ENCODE measurements around the gene CMTR1.
A peak's percentile ranks its signal among the peaks of the same experiment; 100 is the strongest.
"Not testable (repeated sequence)": the region's sequence is repeated elsewhere in the genome, so short reads cannot be mapped to it uniquely, and the experiment has no call there.

Gene CMTR1, protein sequence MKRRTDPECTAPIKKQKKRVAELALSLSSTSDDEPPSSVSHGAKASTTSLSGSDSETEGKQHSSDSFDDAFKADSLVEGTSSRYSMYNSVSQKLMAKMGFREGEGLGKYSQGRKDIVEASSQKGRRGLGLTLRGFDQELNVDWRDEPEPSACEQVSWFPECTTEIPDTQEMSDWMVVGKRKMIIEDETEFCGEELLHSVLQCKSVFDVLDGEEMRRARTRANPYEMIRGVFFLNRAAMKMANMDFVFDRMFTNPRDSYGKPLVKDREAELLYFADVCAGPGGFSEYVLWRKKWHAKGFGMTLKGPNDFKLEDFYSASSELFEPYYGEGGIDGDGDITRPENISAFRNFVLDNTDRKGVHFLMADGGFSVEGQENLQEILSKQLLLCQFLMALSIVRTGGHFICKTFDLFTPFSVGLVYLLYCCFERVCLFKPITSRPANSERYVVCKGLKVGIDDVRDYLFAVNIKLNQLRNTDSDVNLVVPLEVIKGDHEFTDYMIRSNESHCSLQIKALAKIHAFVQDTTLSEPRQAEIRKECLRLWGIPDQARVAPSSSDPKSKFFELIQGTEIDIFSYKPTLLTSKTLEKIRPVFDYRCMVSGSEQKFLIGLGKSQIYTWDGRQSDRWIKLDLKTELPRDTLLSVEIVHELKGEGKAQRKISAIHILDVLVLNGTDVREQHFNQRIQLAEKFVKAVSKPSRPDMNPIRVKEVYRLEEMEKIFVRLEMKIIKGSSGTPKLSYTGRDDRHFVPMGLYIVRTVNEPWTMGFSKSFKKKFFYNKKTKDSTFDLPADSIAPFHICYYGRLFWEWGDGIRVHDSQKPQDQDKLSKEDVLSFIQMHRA

GRCh38 chr6:37432916-37433656, at the start of gene CMTR1:
Gene CMTR1 (plus strand): TSS chr6:37433221. CDS start chr6:37435630, 2,409 bp downstream.
- DNase-seq = peak; percentile 89

DNA sequence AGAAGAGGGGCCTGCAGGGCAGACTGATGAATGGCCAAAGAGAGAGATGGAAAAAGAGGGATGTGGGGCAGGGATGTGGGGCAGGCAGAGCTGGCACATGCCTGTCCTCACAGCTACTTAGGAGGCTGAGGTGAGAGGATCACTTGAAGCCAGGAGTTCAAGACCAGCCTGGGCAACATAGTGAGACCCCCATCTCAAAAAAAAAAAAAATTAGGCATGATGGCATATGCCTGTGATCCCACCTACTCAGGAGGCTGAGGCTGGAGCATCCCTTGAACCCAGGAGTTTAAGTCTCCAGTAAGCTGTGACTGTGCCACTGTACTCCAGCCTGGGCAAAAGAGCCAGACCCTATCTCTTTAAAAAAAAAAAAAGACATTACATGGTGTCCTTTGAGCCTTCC, 44.4 kb upstream of the CMTR1 start:
- DNase-seq = no peak

- DNase-seq = no peak
Measured at GRCh38 chr6:37389857-37390256, 43.2 kb upstream of the CMTR1 start.

DNA sequence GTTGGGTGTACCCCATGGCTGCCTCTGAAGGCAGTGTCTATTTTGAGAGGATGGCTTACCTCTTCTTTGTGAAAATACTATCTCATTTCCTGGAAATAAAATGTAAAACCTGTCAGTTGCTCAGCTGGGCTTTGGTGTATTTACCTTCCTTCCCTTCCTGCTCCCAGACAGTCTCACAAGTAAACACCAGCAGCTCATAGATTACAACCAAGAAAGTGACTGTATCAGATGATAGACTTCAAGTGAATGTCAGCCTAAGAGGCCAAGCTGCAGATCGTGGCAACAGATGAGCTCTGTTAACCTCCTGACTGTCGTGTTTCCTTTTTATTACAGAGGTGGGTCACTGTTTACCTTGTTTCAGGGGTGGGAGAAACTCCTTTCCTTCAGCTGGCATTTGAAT, 41.9 kb upstream of the CMTR1 start:
- DNase-seq = no peak

GRCh38 chr6:37392821-37393220, 40.2 kb upstream of the CMTR1 start:
- DNase-seq = no peak

DNA sequence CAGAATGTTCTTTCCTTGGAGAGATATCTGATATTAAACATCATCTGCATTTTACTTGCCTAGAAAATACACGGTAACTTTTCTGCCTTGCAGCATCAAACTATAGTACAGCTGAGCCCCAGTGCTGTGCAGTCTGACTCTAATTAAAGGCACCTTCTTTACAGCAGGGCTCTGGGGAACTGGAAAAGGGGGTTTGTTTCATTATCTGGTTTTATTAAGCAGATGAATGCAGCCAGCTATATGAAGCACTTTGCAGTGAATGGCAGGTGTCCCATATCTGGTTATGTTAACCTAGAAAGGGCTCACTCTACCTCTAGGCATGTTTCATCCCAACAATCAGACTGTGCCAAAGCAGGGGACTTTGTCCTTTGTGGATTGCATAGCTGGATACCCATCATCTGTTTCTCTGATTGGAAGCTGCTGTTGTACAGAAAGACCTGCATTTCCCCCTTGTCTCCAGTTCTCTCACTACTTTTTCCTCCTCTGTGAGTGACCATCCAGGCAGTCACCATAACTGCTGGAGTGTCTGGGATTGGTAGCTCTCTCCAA, 39.6 kb upstream of the CMTR1 start:
- no peak for DNase-seq

GRCh38 chr6:37396571-37397180, 36.3 kb upstream of the CMTR1 start:
- no peak for DNase-seq

DNA sequence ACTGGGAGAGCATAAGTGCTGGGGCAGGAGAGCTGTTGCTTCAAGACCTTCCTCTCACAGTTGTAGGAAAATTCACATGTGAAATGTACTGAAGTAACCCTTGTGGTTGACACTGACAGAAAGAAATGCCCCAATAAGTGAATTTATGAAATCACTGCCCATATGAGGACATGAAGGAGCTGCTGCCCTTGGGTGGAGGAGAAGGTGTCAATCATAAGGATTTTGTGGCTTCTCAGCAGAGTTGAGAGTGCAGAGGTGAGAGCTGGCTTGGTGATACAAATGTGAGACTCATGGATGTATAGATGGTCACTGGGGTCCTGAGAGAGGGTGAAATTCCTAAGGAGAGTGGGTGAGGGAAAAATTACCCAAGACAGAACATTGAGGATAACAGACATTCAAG, 33.9 kb upstream of the CMTR1 start:
- DNase-seq = no peak

DNA sequence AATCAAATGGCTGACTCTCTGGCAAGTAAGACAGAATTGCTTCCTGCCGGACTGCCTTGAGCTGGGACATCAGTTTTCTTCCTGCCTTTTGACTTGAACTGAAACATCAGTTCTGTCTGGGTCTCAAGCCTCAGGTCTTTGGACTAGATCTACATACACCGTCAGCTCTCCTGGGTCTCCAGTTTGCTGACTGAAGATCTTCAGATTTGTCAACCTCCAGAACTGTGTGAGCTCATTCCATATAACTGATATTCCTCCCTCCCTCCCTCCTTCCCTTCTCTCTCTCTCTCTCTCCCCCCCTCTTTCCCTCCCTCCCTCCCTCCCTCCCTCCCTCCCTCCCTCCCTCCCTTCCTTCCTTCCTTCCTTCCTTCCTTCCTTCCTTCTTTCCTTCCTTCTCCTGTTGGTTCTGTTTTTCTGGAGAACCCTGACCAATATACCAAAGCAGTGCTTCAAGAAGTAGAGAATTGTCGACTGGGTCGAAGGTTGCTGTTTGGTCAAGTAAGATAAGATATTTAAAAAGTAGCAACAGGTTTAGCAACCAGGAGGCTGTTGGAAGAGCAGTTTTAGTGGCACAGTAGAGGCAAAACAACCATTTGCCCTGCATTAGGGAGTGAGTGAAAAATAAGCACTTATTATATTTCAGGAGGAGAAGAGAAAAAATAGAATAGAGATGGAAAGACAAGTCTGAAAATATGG, 33.1 kb upstream of the CMTR1 start:
- no peak for DNase-seq

- DNase-seq = not testable (repeated sequence)
Measured at GRCh38 chr6:37401658-37402057, 31.4 kb upstream of the CMTR1 start.

GRCh38 chr6:37406726-37407341, 26.2 kb upstream of the CMTR1 start:
- no peak for DNase-seq

DNA sequence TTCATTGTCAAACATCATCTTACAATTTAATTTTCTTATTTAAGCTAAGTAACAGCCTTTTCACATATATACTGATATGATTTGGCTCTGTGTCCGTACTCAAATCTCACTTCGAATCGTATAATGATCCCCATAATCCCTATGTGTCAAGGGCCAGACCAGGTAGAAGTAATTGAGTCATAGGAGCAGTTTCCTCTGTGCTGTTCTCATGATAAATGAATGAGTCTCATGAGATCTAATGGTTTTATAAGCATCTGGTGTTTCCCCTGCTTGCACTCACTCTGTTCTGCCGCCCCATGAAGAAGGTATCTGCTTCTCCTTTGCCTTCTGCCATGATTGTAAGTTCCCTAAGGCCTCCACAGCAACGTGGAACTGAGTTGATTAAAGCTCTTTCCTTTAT, 25.1 kb upstream of the CMTR1 start:
- no peak for DNase-seq

- no peak for DNase-seq
Measured at GRCh38 chr6:37409501-37409900, 23.5 kb upstream of the CMTR1 start.

GRCh38 chr6:37417393-37417792, 15.6 kb upstream of the CMTR1 start:
- no peak for DNase-seq

DNA sequence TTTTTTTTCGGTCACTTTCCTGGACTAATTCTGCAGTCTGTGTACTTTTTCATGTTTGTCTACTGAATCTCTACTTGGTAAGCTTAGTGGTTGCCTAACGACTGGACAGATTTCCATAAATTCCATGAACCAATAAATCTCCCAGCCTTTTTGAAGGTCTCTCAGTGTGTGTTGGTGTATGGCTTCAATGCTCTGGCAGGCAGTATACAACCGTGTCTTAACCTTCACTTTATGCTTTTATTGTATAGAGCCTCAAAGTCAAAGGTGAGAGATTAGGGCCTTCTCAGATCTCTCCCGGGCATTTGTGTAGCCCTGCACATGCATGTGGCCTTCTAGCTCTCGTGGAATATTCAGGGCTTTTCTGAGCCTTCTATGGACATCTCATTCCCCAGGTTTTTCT, 14.3 kb upstream of the CMTR1 start:
- no peak for DNase-seq

DNA sequence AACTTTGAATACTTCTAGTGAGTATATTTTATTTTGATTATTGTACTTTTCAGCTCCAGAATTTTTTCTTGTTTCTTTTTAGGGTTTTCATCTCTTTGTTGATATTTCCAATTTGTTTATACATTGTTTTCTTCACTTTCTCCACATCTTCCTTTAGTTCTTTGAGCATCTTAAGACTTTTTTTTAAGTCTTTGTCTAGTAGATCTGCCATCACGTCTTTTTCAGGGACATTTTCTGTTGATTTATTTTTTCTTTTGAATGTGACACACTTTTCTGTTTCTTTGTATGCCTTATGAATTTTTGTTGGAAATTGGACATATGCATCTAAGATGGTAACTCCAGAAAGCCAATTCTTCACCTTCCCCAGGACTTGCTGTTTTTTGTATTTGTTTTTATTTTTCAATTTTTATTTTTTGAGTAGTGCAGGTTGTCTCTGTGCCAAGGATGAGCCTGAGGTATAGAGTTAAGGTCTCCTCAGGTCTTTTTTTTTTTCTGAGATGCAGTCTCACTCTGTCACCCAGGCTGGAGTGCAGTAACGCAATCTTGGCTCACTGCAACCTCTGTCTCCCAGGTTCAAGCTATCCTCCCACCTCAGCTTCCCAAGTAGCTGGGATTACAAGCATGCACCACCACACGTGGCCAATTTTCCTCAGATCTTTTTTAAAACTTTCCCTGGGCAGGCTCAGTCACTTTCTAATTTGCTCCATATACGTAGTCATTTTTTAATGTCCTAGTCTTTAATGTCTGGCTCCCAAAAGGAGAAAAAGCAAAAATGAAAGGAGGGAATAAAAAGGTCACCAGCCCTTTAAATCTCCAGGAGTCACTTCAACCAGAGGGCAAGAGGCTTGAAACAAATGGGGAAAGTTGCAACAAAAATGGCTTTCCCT, 6.7 kb upstream of the CMTR1 start:
- no peak for DNase-seq

DNA sequence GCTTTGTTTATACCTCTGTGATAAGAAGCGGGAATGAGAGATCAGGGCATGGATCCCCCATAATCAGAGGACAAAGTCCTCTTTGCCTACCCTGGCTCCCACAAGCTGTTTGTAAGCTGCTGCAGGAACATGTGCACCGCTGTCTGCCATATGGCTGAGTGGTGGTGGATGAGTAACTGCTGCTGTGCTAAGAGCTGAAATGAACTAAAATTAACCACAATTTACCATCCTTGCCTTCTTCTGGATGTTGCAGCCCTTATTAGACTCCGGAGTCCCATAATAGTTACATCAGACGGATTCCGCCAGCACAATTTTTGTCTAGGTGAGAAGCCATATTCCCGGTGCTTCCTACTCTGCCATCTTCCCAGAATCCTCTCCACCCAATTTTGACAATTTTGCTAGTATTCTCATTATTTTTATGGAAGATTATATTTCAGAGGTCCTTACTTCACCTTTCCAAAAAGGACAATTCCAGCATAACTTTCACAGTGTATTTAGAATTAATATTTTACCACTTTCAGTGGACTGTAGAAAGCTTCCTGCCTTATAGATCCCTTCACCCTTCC, 6.0 kb upstream of the CMTR1 start:
- no peak for DNase-seq

DNA sequence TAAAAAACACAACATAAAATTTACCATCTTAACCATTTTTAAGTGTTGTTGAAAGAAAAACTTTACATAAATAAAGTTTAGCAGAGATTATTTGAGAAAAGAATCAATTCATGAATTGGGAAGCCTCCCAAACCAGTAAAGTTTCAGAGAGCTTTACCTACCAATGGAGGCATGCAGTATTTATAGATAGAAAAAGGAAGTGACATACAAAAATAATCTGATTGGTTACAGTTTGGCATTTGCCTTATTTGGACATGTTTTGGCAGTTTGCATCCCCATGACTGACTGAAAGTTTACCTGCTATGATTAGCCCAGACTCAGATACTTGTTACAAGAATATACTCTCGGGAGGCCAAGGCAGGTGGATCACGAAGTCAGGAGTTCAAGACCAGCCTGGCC, 3.7 kb upstream of the CMTR1 start:
- no peak for DNase-seq

DNA sequence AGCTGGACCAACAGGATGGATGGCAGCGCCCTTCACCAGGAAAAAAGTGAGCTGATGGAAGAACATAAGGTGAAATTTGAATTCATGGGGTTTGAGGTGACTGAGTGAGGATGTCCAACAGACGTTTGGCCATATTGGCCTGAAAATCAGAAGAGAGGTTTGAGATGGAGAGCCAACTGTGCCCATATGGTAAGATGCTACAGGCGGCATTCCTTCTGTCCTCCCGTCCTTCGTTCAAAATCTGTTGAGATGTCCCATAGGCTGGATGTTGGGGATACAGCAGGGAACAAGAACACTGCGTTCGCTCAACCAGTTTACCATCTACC, 468 bp upstream of the CMTR1 start:
- no peak for DNase-seq

- DNase-seq = no peak
Measured at GRCh38 chr6:37433657-37434271, 743 bp downstream of the CMTR1 start.
